ENCODE measurements around the gene NAA50.

Gene NAA50

GRCh38 chr3:113773381-113773780, 27.3 kb upstream of the NAA50 start:
- no peak overlapping the region for H2AK5ac ChIP-seq (ENCODE audit: low read length, severe bottlenecking)
- no peaks in the 10 kb centered on the region for H3K9me3 ChIP-seq (ENCODE audit: control insufficient read depth, low read length)
- H2BK15ac ChIP-seq (ENCODE audit: low read depth, poor library complexity, severe bottlenecking), result no peak overlapping the region
- no peak overlapping the region for H2BK12ac ChIP-seq (ENCODE audit: low read length in 2 of 2)
- H3K14ac ChIP-seq (ENCODE audit: low read length in 2 of 2), result no peak overlapping the region
- H3K9ac ChIP-seq (ENCODE audit: low read length), result peak overlapping the region; percentile 84
- no peak overlapping the region for H3K18ac ChIP-seq (ENCODE audit: low read depth in 1 of 2, low read length in 2 of 2)
- H3K27me3 ChIP-seq (ENCODE audit: control insufficient read depth in 1 of 2, insufficient read depth in 1 of 2, low read length in 2 of 2), result no peaks in the 10 kb centered on the region
- H3K4me1 ChIP-seq (ENCODE audit: control insufficient read depth, insufficient read depth, low read depth, low read length), result peaks cover 7% of the 10 kb centered on the region
- 59% methylated on average over 1 of the region's 3 CpGs for WGBS
- no peak overlapping the region for H2AFZ ChIP-seq (ENCODE audit: low read depth, low read length)
- no peak overlapping the region for H3K4me2 ChIP-seq (ENCODE audit: low read length, poor library complexity, severe bottlenecking)
- peak; percentile 72 for DNase-seq
- no peak overlapping the region for H4K91ac ChIP-seq (ENCODE audit: low read length)
- peaks cover 26% of the 10 kb centered on the region for H3K79me1 ChIP-seq (replicated peaks; ENCODE audit: low read length, poor library complexity, severe bottlenecking)
- H3K4ac ChIP-seq (ENCODE audit: low read depth in 1 of 2, low read length in 2 of 2), result no peak overlapping the region
- H3K27ac ChIP-seq (ENCODE audit: low read length, poor library complexity, severe bottlenecking), result no peak overlapping the region
- H4K8ac ChIP-seq (ENCODE audit: low read length), result no peak overlapping the region
- no peak overlapping the region for H3K23ac ChIP-seq (ENCODE audit: low read length in 2 of 2)
- peaks cover 0 to 12% of the 10 kb centered on the region in 2 experiments for H3K36me3 ChIP-seq (ENCODE audit: control insufficient read depth in 1 of 2, insufficient read depth in 2 of 2, low read depth in 1 of 2, low read length in 2 of 2)
- no peak overlapping the region for H2BK120ac ChIP-seq (ENCODE audit: low read depth, low read length)
- H2BK5ac ChIP-seq (ENCODE audit: low read depth, low read length, poor library complexity, severe bottlenecking), result no peak overlapping the region
- H3K4me3 ChIP-seq (ENCODE audit: insufficient read depth in 1 of 2, low read depth in 1 of 2, low read length in 2 of 2), result peak overlapping the region in 1 of 2 experiments; percentile 11

DNA sequence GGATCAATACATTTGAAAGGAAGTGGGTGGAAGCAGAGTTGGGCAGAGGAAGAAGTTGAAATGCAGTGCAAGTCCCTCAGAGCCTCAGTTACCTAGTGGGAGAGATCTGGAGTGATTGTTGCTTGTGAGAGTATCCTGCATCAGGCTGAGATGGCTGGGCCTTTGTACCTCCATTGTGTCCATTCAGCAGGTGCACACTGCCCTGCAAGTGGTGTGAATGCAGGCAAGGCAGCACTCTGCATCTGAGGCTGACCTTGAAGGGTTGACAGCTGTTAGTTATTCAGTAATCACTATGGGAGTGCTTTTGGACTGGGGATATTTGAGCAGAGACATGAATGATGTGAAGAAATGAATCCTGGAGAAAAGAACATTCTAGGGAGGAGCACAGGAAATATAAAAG, 25.9 kb upstream of the NAA50 start:
- H3K9ac ChIP-seq (ENCODE audit: low read length), result no peak overlapping the region
- H3K79me1 ChIP-seq (replicated peaks; ENCODE audit: low read length, poor library complexity, severe bottlenecking), result peaks cover 26% of the 10 kb centered on the region
- peak overlapping the region; percentile 80 for H4K8ac ChIP-seq (ENCODE audit: low read length)
- H3K27ac ChIP-seq (ENCODE audit: low read length, poor library complexity, severe bottlenecking), result no peak overlapping the region
- H3K4me2 ChIP-seq (ENCODE audit: low read length, poor library complexity, severe bottlenecking), result no peak overlapping the region
- peak overlapping the region in 1 of 2 experiments; percentile 88 for H2BK12ac ChIP-seq (ENCODE audit: low read length in 2 of 2)
- H3K23ac ChIP-seq (ENCODE audit: low read length in 2 of 2), result no peak overlapping the region
- peaks cover 0 to 15% of the 10 kb centered on the region in 2 experiments for H3K36me3 ChIP-seq (ENCODE audit: control insufficient read depth in 1 of 2, insufficient read depth in 2 of 2, low read depth in 1 of 2, low read length in 2 of 2)
- H2AK5ac ChIP-seq (ENCODE audit: low read length, severe bottlenecking), result peak overlapping the region; percentile 94
- no peak for DNase-seq
- no peaks in the 10 kb centered on the region for H3K9me3 ChIP-seq (ENCODE audit: control insufficient read depth, low read length)
- no peak overlapping the region for H2BK5ac ChIP-seq (ENCODE audit: low read depth, low read length, poor library complexity, severe bottlenecking)
- H2BK15ac ChIP-seq (ENCODE audit: low read depth, poor library complexity, severe bottlenecking), result no peak overlapping the region
- H3K14ac ChIP-seq (ENCODE audit: low read length in 2 of 2), result peak overlapping the region in 1 of 2 experiments; percentile 99
- peak overlapping the region; percentile 42 for H2BK120ac ChIP-seq (ENCODE audit: low read depth, low read length)
- H3K27me3 ChIP-seq (ENCODE audit: control insufficient read depth in 1 of 2, insufficient read depth in 1 of 2, low read length in 2 of 2), result no peaks in the 10 kb centered on the region
- no peak overlapping the region for H3K4ac ChIP-seq (ENCODE audit: low read depth in 1 of 2, low read length in 2 of 2)
- H3K4me1 ChIP-seq (ENCODE audit: control insufficient read depth, insufficient read depth, low read depth, low read length), result peaks cover 7% of the 10 kb centered on the region
- H3K18ac ChIP-seq (ENCODE audit: low read depth in 1 of 2, low read length in 2 of 2), result peak overlapping the region; percentile 28 to 43
- H2AFZ ChIP-seq (ENCODE audit: low read depth, low read length), result no peak overlapping the region
- H4K91ac ChIP-seq (ENCODE audit: low read length), result peak overlapping the region; percentile 83
- no peak overlapping the region for H3K4me3 ChIP-seq (ENCODE audit: insufficient read depth in 1 of 2, low read depth in 1 of 2, low read length in 2 of 2)

DNA sequence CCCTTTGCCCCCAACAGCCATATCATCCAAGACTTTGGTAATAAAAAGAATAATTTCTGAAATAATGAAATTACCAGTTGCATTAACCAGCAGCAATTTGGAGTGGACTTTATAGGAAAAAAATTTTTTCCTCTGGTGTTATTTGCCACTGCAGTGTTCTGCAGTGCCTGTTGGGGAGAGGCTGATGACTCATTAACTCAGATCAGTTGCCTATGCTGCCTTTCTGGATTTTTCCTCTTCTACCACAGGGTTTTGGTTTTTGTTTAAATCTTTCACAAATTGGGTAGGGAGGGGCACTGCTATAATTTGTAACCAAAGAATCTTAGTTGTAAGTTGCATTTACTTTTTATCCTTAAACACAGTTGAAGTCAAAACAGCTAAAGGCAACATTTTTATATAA, 23.5 kb upstream of the NAA50 start:
- Histone ChIP-seq H3K4ac (ENCODE audit: low read depth in 1 of 2, low read length in 2 of 2) (no peak overlapping the region), H3K4me3 (ENCODE audit: insufficient read depth in 1 of 2, low read depth in 1 of 2, low read length in 2 of 2) (no peak overlapping the region), H3K9me3 (ENCODE audit: control insufficient read depth, low read length) (no peaks in the 10 kb centered on the region), H3K79me1 (replicated peaks; ENCODE audit: low read length, poor library complexity, severe bottlenecking) (peaks cover 19% of the 10 kb centered on the region), H3K36me3 (ENCODE audit: control insufficient read depth in 1 of 2, insufficient read depth in 2 of 2, low read depth in 1 of 2, low read length in 2 of 2) (peaks cover 0 to 19% of the 10 kb centered on the region in 2 experiments), H3K14ac (ENCODE audit: low read length in 2 of 2) (no peak overlapping the region), H2BK5ac (ENCODE audit: low read depth, low read length, poor library complexity, severe bottlenecking) (no peak overlapping the region), H2AK5ac (ENCODE audit: low read length, severe bottlenecking) (no peak overlapping the region), H3K9ac (ENCODE audit: low read length) (peak overlapping the region; percentile 78), H2AFZ (ENCODE audit: low read depth, low read length) (no peak overlapping the region), H2BK15ac (ENCODE audit: low read depth, poor library complexity, severe bottlenecking) (no peak overlapping the region), H3K18ac (ENCODE audit: low read depth in 1 of 2, low read length in 2 of 2) (no peak overlapping the region), H2BK120ac (ENCODE audit: low read depth, low read length) (no peak overlapping the region), H3K23ac (ENCODE audit: low read length in 2 of 2) (no peak overlapping the region), H3K27me3 (ENCODE audit: control insufficient read depth in 1 of 2, insufficient read depth in 1 of 2, low read length in 2 of 2) (no peaks in the 10 kb centered on the region), H4K91ac (ENCODE audit: low read length) (no peak overlapping the region), H3K27ac (ENCODE audit: low read length, poor library complexity, severe bottlenecking) (no peak overlapping the region), H2BK12ac (ENCODE audit: low read length in 2 of 2) (no peak overlapping the region), H4K8ac (ENCODE audit: low read length) (no peak overlapping the region), H3K4me1 (ENCODE audit: control insufficient read depth, insufficient read depth, low read depth, low read length) (peaks cover 7% of the 10 kb centered on the region), H3K4me2 (ENCODE audit: low read length, poor library complexity, severe bottlenecking) (no peak overlapping the region)
- DNase-seq, result peak; percentile 73

DNA sequence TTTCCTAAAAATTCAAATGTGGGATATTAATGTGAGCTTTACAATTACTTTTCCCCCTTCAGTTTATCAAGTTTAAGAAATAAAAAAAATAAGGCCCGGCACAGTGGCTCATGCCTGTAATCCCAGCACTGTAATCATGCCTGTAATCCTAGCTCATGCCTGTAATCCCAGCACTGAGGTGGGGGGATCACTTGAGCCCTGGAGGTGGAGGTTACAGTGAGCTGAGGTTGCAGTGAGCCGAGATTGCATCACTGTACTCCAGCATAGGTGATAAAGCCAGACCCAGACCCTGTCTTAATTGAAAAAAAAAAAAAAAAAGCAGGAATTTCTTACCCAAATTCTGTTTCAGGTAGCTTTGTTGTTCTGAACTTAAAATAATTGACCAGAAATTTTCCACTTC, 18.6 kb upstream of the NAA50 start:
- Histone ChIP-seq H4K91ac (ENCODE audit: low read length) (no peak overlapping the region), H3K23ac (ENCODE audit: low read length in 2 of 2) (no peak overlapping the region)
- 100% methylated on average over 1 of the region's 2 CpGs for WGBS

More for the DNA sequence above, 18.6 kb upstream of the NAA50 start:
- no peak overlapping the region for H4K8ac ChIP-seq (ENCODE audit: low read length)
- no peak overlapping the region for H2AK5ac ChIP-seq (ENCODE audit: low read length, severe bottlenecking)
- H3K4ac ChIP-seq (ENCODE audit: low read depth in 1 of 2, low read length in 2 of 2), result no peak overlapping the region
- no peak overlapping the region for H3K9ac ChIP-seq (ENCODE audit: low read length)
- no peak overlapping the region for H2BK5ac ChIP-seq (ENCODE audit: low read depth, low read length, poor library complexity, severe bottlenecking)
- no peak overlapping the region for H2BK12ac ChIP-seq (ENCODE audit: low read length in 2 of 2)
- no peak for DNase-seq
- H2AFZ ChIP-seq (ENCODE audit: low read depth, low read length), result no peak overlapping the region
- no peak overlapping the region for H3K14ac ChIP-seq (ENCODE audit: low read length in 2 of 2)
- H3K18ac ChIP-seq (ENCODE audit: low read depth in 1 of 2, low read length in 2 of 2), result no peak overlapping the region
- H3K4me3 ChIP-seq (ENCODE audit: insufficient read depth in 1 of 2, low read depth in 1 of 2, low read length in 2 of 2), result no peak overlapping the region
- no peak overlapping the region for H2BK120ac ChIP-seq (ENCODE audit: low read depth, low read length)
- no peaks in the 10 kb centered on the region for H3K27me3 ChIP-seq (ENCODE audit: control insufficient read depth in 1 of 2, insufficient read depth in 1 of 2, low read length in 2 of 2)
- no peaks in the 10 kb centered on the region for H3K4me1 ChIP-seq (ENCODE audit: control insufficient read depth, insufficient read depth, low read depth, low read length)
- peaks cover 0 to 16% of the 10 kb centered on the region in 2 experiments for H3K36me3 ChIP-seq (ENCODE audit: control insufficient read depth in 1 of 2, insufficient read depth in 2 of 2, low read depth in 1 of 2, low read length in 2 of 2)
- no peaks in the 10 kb centered on the region for H3K9me3 ChIP-seq (ENCODE audit: control insufficient read depth, low read length)
- peaks cover 9% of the 10 kb centered on the region for H3K79me1 ChIP-seq (replicated peaks; ENCODE audit: low read length, poor library complexity, severe bottlenecking)
- no peak overlapping the region for H3K27ac ChIP-seq (ENCODE audit: low read length, poor library complexity, severe bottlenecking)
- no peak overlapping the region for H3K4me2 ChIP-seq (ENCODE audit: low read length, poor library complexity, severe bottlenecking)
- H2BK15ac ChIP-seq (ENCODE audit: low read depth, poor library complexity, severe bottlenecking), result no peak overlapping the region
